A172 (cell line): Measurements from ENCODE around the gene KRT3. TPM values are rescaled to one million over a fixed set of nuclear protein-coding genes. Genes with fewer than 3 reads are reported as not detected.
"Not testable (repeated sequence)": the region's sequence is repeated elsewhere in the genome, so short reads cannot be mapped to it uniquely, and the experiment has no call there.

Experiments
- DNase-seq: peaks from one replicate; pipeline ENCODE4 v3.0.0-alpha.2; 2015; ENCODE audit warnings: low spot score
- total RNA-seq: library from RNA; depleted of rRNA; stranded (reverse); fragments of >200 nt; shearing (Covaris generic); gene quantifications from 2 replicates; pipeline ENCODE4 v1.2.3, GENCODE V29; 2014

Gene KRT3
- total RNA-seq, 1 experiment from 2014 or later = not detected

DNA sequence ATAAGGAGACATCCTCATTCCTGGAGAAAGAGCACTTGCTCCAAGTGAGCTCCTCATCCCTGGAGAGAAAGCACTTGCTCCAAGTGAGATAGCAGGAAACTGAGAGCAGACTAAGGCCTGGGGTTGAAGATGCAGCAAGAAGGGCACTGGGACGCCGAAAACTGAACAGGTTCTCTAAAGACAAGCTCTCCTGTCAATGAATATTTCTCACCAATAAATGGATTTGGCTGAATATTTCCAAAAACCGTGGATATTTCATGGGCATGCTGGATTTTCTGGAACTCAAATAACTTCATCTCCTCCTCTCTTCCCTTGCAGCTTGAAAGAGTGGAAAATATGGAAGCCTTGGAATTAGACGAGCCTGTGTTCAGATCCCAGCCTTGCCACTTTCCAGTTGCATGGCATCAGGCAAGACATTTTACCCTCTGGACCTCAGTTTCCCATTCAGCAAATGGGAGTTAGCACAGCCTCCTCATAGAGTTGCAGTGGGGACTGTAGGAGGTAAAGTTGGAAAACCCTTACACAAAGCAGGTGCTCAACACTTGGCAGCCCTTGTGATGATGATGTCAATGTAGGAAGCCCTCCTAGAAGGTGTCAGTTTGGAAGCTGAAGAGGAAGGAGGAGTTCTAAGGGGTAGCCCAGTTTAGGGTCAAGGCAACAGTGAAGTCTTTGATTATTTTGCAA is 14.4 kb downstream of the KRT3 start:
- DNase-seq = no peak

DNA sequence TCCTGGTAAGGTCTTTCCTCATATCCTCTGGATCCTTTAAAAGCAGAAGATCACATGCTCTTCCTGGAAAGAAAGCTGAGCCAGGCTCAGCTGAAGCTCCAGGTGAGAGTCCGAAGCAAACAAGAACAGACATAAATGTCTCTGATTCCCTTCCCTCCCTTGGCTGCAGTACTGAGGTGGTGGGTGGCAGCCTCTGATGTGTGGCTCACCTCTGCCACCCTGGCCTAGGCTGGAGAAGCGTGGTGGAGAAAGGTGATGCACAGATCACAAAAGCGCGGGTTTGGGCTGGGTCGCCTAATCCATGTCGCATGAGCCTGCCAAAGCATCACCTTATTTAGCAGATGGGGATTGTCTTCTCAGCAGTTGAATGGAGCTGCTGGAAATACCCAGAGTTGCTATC is 16.0 kb downstream of the KRT3 start:
- DNase-seq = no peak

DNA sequence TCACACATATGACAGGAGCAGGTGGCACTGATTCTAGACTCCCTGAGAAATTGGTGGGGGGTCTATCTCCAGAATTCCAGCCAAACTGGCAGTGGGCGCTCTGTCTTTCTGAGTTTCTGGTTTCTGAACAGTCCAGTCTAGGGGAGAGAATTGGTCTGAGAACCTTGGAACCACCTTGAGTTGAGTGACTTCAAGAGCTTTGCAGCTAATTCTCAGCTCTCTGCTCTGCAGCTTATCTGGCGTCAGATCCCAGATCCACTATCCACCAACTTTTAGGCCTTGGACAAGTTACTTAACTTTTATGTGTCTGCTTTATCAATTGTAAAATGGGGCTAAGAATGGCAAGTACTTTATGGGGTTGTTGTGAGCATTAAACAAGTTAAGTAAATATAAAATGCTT is 17.1 kb downstream of the KRT3 start:
- DNase-seq = no peak

DNA sequence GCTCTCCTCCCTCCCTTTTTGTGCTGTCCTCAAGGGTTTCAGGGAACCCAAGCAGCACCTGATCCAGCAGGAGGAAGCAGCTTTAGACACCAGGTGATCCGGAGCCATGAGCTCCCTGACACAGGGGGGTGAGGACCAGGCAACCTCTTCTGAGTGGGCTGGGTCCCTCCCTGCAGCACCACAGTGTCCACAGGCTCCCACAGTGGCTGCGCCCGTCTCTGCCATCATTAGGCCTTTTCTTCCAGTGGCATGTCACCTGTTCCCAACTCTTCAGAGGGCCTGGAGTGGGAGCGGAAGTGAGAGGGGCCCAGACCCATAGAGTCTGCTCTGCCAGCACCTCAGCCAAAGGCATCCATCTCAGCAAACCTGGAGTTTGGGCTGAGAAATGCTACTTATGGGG is 18.4 kb downstream of the KRT3 start:
- DNase-seq = no peak

DNA sequence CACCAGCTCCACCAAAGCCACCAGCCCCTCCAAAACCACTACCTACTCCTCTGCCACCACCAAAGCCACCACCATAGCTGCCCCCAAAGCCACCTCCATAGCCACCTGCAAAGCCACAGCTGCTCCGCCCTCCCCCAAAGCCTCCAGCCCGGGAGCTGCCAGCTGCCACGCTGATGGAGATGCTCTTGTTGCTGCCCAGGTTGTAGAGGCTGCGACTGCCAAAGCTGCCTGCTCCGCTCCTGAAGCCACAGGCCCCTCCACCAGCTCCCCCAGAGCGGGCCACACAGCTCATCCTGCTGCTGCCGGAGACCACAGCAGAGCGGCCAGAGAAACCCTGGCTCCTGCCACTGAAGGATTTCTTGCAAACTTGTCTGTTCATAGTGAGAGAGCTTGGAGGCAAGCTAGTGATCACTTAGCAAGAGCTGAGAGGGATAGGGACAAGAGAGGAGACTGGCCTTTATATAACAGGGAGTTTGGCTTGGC is 19.0 kb downstream of the KRT3 start, which contains the start of gene KRT76:
Gene KRT76 (minus strand): TSS at position 433 of the 483 bp plus-strand sequence. CDS start 54 bp downstream, at position 379.
- no peak for DNase-seq

DNA sequence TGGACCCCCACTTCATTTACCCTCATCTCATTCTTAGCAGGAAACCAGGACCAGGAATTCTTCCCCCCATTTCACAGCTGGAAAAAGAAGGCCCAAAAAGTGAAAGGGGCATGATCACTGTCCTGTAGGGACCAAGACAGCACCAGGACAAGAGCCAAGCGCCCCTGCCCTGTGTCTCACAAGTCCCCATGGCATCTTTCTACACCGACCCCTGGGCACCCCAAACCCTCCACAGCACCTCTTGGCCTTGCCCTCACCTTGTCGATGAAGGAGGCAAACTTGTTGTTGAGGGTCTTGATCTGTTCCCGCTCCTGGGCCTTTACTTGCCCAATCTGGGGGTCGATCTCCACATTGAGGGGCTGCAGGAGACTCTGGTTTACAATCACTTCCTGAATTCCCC is 19.5 kb downstream of the KRT3 start:
- no peak for DNase-seq

DNA sequence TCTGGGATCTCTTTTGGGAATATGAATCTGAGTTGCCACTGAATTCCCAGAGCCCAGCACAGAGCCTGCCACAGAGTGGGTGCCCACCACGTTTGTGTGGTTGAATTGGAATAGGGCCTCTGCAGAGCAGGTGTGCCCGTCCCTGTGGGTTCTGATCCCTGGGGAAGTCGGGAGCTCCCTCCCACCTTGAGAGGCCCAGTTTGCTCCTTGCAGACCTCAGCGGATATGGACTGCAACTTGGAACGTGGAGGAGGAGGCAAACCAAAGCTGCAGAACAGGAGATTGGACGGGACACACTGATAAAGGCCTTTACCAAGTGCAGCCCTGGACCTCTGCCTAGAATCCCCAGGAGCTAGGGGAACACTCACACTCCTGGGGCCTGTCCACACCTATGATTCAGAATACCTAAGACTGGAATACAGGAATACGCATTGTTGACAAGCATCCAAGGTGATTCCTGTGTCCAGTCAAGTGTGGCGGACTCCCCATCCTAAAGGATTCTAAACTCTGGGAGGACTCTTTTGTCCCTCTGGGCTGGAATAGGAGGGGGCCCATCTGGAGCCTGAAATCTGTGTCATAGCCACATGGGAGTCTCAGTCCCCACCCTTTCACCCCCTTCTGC is 21.2 kb downstream of the KRT3 start:
- DNase-seq = no peak

DNA sequence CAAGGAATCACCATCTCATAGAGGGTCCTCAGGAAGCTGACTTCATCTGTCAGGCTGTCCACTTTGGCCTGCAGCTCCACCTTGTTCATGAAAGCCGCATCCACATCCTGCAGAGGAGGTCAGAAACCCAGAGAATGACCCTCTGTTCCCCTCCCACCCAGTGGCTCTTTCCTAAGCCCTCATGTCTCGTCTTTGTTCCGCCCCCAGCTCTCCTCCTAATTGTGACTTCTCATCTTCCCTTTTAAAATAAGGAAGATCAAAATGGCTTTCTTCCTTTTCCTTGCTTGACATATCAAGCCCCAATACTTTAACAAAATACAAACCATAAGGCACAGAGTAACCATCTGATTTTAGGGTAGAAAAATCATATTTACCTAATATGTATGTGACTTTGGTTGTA is 23.1 kb downstream of the KRT3 start:
- no peak for DNase-seq

DNA sequence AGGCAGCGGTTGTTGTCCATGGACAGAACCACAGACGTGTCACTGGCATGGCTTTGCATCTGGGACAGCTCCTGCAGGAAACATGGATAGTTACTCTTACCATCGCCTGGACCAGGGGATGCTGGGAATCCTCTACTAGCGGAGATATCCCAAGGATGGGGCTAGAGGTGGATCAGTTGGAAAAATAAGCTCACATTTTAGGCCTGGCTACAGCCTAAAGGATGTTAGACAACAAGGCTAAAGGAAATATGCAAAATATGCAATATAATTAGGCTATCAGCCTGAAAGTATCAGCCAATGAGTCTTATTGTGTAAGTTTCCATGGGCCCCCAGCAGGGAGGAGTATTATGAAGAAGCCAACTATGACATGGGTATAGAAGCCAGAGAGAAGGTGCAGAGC is 23.7 kb downstream of the KRT3 start:
- DNase-seq = no peak

DNA sequence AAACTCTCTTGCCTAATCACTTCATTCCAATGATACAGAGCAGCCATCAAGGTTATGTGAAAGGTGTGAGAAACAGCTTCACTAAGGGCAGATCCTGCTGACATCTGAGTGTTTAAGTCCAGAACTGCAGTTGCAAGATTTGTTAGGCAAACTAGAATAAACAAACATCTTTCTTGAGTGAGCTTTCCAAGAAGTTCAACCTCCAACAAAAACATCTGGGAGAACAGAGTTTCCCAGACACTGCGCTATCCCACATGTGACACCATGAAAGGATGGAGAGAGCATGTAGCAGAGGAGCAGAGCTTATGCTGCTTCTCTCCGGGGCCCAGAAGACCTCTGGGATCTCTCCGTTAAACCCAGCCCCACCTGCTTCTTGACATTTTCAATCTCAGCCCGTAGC is 24.4 kb downstream of the KRT3 start:
- no peak for DNase-seq

DNA sequence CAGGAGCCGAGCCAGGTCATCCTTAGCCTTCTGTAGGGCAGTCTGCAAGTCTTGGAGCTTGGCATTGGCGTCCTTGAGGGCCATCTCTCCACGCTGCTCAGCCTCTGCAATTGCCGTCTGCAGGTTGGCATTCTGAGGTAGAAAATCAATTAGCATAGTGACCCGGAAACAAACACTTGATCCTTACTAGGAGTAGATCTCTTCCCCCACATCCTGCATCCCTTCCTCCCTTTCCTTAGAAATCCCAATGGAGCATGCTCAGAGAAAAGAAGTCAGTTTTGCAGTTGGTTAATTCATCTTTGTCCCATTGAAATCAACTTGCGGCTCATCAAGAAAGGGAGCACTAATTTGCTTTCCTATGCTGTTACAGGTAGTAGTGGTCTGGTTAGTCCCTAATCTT is 24.8 kb downstream of the KRT3 start:
- DNase-seq = no peak

DNA sequence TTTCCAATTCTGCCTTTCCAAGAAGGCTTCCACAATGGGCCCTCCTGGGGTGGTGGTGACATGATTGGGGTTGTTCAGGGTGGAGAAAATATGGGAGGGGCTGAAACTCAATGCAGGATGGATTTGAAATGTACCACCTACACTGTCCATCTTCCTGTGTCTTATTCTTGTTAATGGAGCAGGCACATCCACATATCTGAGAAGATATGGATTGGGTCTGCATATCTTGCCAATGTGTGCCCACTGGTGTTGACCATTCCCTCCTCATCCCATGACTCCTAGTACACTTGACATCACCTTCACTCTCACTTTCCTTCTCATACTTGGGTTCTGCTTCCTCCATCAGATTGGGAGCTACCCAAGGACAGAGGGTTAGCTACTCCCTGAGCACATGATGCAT is 26.0 kb downstream of the KRT3 start:
- no peak for DNase-seq

DNA sequence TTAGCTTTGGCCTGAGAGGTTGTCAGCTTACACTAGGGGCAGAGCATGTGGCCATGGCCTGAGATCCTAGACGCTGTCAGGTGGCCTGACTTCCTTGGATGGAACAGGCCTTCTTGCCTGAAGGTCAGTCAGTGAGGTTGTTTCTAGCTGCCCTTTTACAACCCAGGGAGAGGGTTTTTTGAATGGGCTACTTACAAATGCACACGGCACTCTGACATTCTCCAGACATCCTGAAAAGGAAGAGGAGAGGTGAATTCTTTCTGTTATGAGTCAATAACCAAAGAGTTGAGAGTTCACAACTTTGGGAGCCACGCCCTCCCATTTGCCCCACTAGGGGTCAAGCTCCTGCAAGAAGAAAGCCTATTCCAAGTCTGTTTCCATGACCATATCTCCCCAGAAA is 26.6 kb downstream of the KRT3 start:
- DNase-seq = no peak

DNA sequence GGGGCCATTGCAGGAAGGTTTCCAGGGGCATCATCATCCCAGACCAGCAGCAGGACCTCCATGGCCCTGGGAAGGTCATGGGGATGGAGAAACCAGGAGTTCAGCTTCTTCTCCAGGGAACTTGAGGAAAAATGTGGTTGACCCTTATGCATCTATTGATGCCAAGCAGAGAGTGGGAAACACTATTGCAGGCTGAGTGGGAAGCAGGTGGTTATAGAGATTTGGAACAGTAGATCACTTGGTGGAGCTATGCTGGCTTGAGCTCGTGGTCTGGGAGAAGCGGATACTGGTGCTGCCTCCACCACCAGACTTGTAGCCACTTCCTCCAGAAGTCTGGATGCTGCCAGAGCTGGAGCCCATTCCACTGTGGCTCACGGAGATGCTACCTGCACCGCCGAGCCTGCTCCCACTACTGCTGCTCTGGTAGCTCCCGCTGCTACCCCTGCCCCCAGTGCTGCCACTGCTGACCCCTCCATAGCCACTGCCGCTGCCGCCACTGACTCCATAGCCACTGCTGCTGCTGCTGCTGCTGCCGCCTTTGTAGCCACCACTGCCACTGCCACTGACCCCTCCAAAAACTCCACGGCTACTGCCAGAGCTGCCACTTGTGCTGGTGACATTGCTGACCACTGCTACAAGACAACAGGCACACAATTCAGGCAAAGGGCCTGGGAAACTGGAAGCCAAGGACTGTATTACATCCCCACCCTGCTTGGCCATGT is 27.3 kb downstream of the KRT3 start:
- DNase-seq = no peak

DNA sequence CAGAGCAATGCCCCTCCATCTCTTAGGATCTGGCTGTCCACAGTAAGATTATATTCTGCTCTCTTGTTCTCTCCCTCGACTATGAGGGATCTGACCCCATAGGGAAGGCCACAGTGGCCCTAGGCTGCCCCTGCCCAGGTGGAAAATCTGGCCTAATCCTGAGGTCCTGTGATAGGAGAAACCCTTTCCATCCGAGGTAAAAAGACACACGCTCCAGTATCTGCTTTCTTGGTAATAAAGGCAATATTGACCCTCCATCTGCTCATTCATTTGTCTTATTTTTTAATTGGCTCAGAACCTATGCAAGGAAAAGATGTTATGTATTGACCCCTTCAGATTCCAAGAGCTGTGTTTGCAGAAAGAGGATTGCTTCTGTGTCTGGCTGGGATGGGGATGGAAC is 28.5 kb downstream of the KRT3 start:
- no peak for DNase-seq

DNA sequence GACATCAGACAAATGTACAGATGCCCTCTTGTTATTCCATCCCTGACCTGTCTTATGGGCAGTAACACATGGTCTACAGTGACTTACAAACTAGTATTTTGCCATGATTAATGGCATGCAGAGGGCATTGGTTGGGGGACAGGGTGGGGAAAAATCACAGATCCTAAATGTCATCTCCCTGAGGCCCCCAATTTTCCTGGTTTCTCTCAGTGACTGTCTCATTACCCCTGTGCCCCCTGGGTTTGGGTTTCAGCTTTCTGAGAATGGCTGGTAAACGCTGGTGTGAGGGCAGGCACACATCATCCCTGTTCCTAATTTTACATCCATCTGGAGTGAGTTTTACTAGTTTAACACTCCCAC is 28.9 kb downstream of the KRT3 start:
- DNase-seq = no peak

DNA sequence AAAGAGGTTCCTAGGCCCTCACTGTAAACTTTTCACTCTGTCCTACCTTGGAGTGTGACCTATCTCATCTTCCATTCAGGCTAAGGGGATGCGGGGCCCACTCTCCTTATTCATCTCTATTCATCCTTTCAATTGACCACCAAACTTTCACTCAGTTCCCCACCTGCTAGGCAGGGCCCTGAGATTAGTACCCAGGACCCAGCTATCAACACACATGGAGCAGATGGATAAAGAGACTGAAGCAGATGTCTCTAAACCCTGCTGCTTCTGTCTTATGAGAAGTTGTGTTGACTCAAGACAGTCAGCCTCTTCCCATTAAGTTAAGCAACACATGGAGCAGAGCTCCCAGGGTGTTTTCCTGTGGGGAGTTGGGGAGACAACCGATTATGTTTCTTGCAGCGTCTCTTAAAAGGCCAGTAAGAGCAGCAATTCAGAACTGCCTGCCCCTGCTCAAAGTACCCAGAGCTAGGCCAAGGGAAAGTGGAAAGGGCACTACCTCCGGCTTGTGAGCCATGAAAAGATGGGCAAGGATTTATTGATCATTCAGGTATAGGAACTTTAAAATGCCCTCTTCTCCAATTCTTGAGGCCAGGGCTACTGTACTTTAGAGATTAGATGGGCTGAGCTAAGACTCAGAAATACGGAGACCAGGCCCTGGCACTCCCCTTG is 29.4 kb downstream of the KRT3 start:
- DNase-seq = no peak

DNA sequence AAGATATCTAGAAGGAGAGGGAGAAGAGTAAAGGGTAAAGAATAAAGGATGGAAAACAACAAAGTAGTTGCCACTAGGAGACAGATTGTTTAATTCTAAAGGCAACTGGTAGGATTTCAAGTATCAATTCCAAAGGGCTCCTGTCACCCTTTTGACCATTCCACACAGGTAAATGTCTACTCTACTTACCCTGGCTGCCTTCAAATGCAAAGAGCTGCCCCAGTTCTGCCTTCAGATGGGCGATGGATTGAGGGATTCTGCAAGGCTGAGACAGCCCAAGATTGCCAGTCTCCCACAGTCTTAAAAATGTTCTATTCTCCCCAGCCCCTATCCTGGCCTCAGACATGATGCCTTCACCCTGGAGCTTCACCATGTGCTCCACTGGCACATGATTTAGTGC is 30.2 kb downstream of the KRT3 start:
- DNase-seq = no peak

DNA sequence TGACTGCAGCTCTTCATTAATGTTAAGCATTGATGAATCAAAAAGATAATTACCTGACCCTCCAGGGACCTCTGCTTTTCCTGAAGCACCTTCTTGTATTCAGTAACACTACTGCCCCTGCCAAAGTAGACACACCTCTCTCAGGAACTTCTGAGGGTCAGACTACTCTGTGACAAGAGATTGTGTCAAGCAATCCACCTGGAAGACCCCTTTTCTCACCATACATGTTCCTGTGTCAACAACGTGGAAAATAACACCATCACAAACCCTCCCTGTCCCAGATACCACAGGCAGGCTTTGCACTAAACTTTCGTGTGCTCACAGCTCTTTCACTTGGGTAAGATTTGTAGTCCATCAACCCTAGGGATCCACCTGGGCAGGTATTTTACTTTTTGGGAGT is 31.9 kb downstream of the KRT3 start:
- no peak for DNase-seq

DNA sequence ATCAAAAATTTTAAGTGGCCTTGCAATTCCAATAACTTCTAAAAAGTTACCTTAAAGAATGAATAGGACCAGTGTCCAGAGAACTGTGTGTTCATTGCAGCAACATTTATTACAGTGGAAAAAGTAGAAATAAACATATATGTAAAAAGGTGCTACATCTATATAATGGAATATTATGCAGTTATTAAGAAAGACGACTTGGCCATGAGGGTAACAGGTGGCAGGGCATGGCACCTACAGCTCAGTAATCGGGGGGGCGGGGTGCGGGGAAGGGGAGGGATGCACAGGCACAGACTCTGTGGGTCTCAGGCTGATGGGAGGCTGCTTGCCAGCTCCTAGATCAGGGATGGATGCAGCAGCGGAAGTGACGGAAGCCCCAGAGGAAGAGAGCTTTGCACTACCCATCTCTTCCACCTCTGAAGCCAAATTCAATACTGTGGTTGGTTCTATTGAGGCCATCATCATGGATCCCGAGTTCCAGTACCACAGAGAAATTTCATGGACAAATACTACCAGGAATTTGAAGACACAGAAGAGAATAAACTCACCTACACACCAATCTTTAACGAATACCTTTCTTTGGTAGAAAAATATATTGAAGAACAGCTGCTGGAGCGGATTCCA is 32.8 kb downstream of the KRT3 start:
- no peak for DNase-seq

DNA sequence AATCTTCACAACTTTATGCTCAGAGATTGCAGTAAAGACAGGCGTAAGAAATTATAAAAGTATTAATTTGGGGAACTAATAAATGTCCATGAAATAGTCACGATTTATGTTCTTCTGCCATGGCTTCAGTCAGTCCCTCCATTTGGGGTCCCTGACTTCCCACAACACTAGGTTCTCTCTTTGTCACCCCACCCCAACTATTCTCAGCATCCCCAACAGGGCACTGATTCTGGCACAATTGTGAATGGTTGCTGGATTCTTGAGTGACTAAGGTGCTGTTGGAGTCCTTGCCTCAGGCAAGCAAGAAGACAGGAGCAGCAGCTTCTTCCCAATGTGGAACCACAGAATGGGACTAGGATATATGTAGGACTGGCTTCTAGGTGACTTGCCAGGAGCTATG is 34.1 kb downstream of the KRT3 start:
- no peak for DNase-seq

DNA sequence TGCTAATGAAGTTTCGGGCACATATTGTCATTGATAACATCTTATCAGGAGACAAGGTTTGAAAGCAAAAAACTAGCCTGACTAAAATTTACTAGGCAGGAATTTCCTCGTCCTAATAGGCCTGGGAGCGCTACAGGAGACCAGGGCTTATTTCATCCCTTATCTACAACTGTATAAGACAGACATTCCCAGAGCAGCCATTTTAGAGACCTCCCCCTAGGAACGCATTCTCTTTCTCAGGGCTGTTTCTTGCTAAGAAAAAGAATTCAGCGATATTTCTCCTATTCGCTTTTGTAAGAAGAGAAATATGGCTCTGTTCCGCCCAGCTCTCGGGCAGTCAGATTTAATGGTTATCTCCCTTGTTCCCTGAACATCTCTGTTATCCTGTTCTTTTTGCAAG is 34.7 kb downstream of the KRT3 start:
- DNase-seq = not testable (repeated sequence)
